ENCODE measurements around the gene RAB4A. TPM values are rescaled to one million over a fixed set of nuclear protein-coding genes. Genes with fewer than 3 reads are reported as not detected.
"Not testable (repeated sequence)": the region's sequence is repeated elsewhere in the genome, so short reads cannot be mapped to it uniquely, and the experiment has no call there.

RAB4A gene
- total and polyA plus RNA-seq, 2 of the 13 experiments (the other 11 are each of a cell fraction or from before 2014, with no cell fraction given): 56.0 to 80.1 TPM

GRCh38 chr1:229288516-229288915, 17.6 kb downstream of the RAB4A start:
- no peaks in the 10 kb centered on the region for H3K9me3 ChIP-seq (ENCODE audit: low read length)
- H2AFZ ChIP-seq (ENCODE audit: low read length): no peak overlapping the region
- H3K4me3 ChIP-seq (replicated peaks in 1 of 3; ENCODE audit: insufficient read depth in 1 of 3, low read depth in 2 of 3, low read length in 3 of 3): no peak overlapping the region
- H3K79me2 ChIP-seq (ENCODE audit: insufficient read depth, low read length): peaks cover 62% of the 10 kb centered on the region
- 95% methylated on average over 1 of the region's 1 CpG for WGBS (ENCODE audit: low lambda C conversion rate)
- no peak for TF ChIP-seq POGZ (CRISPR knock-in tag; IDR thresholded peaks at IDR 0.05)
- ATAC-seq: no peak
- no peak overlapping the region for H3K27ac ChIP-seq (ENCODE audit: extremely low read length, insufficient read depth, low read length)
- no peak overlapping the region for H3K4me2 ChIP-seq (ENCODE audit: low read depth, low read length)
- peaks cover 47% of the 10 kb centered on the region for H3K4me1 ChIP-seq (ENCODE audit: insufficient read depth, low read length)
- no peak overlapping the region for H3K9ac ChIP-seq (ENCODE audit: insufficient read depth, low read depth, low read length)
- DNase-seq (ENCODE audit: low spot score): no peak
- peaks cover 7 to 43% of the 10 kb centered on the region in 2 experiments for H3K36me3 ChIP-seq (replicated peaks in 1 of 2; ENCODE audit: control insufficient read depth in 1 of 2, insufficient read depth in 2 of 2, low read length in 2 of 2)
- intact Hi-C loops (cut with micrococcal nuclease; ENCODE audit: unreplicated experiment): no loop called here
- H4K20me1 ChIP-seq (ENCODE audit: insufficient read depth, low read length): peaks cover 22% of the 10 kb centered on the region
- ChIA-PET POLR2A (no interaction called here), CTCF (ENCODE audit: low intra/inter-chr PET ratio, low total read pairs) (no interaction called here)
- FAIRE-seq: no peak
- no peaks in the 10 kb centered on the region for H3K27me3 ChIP-seq (ENCODE audit: control insufficient read depth in 1 of 2, insufficient read depth in 2 of 2, low read length in 2 of 2)
- no TSS peak for BruUV-seq (replicated peaks)
- in situ Hi-C loops (cut with HindIII; ENCODE audit: extremely low pct_ligation_motif_present, low pct_unique_long_range_greater_than_20kb): no loop called here

DNA sequence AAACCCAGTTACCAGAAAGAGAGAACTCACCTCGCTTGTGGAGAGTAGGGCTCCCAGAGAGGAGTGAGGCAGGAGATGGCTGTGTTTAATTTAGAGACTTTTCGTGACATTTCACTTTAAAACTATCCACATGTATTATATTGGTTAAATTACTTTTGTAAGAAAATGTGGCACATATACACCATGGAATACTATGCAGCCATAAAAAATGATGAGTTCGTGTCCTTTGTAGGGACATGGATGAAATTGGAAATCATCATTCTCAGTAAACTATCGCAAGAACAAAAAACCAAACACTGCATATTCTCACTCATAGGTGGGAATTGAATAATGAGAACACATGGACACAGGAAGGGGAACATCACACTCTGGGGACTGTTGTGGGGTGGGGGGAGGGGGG, 20.8 kb downstream of the RAB4A start:
- H3K36me3 ChIP-seq (replicated peaks in 1 of 2; ENCODE audit: control insufficient read depth in 1 of 2, insufficient read depth in 2 of 2, low read length in 2 of 2): peaks cover 9 to 50% of the 10 kb centered on the region in 2 experiments
- H3K9me3 ChIP-seq (ENCODE audit: low read length); CTCF ChIA-PET (ENCODE audit: low intra/inter-chr PET ratio, low total read pairs); intact Hi-C loops (cut with micrococcal nuclease; ENCODE audit: unreplicated experiment); BruUV-seq (replicated peaks); in situ Hi-C loops (cut with HindIII; ENCODE audit: extremely low pct_ligation_motif_present, low pct_unique_long_range_greater_than_20kb); H3K27me3 ChIP-seq (ENCODE audit: control insufficient read depth in 1 of 2, insufficient read depth in 2 of 2, low read length in 2 of 2); H3K4me3 ChIP-seq (replicated peaks in 1 of 3; ENCODE audit: insufficient read depth in 1 of 3, low read depth in 2 of 3, low read length in 3 of 3); ATAC-seq; H4K20me1 ChIP-seq (ENCODE audit: insufficient read depth, low read length); H3K9ac ChIP-seq (ENCODE audit: insufficient read depth, low read depth, low read length); H3K4me2 ChIP-seq (ENCODE audit: low read depth, low read length); H2AFZ ChIP-seq (ENCODE audit: low read length); FAIRE-seq; H3K27ac ChIP-seq (ENCODE audit: extremely low read length, insufficient read depth, low read length); DNase-seq (ENCODE audit: low spot score): not testable (repeated sequence)
- peaks cover 25% of the 10 kb centered on the region for H3K4me1 ChIP-seq (ENCODE audit: insufficient read depth, low read length)
- 94% methylated on average over 4 of the region's 4 CpGs for WGBS (ENCODE audit: low lambda C conversion rate)
- H3K79me2 ChIP-seq (ENCODE audit: insufficient read depth, low read length): peaks cover 32% of the 10 kb centered on the region
- POLR2A ChIA-PET: interaction anchor here (1.6 kb wide), 1 partner anchor 18 kb away, joined by 6 read pairs; no protein-coding TSS in a partner anchor

Measured in HepG2 (cell line).